HEK293T (cell line): ENCODE measurements around the gene SLC44A3.

ENCODE experiments used
- CTCF ChIA-PET: fragments of 350-600 bp; formaldehyde crosslinking; extraction: SDS; loops from one replicate; lab custom pipeline; 2021; ENCODE audit warnings: antibody characterized with exemption, inconsistent platforms; lab: Yijun Ruan, JAX
- POLR2A ChIA-PET: fragments of 350-600 bp; formaldehyde crosslinking; extraction: SDS; loops from one replicate; lab custom pipeline; 2020; ENCODE audit warnings: antibody characterized with exemption, inconsistent platforms; lab: Yijun Ruan, JAX
- DNase-seq: peaks from one replicate; pipeline ENCODE4 v3.0.0; 2012; ENCODE audit warnings: mixed read lengths; ENCODE audit errors: extremely low spot score
- ARNT ChIP-seq: fragments of 450-650 bp; IDR thresholded peaks from 2 replicates; pipeline ENCODE4 v1.6.1; 2017; ENCODE audit warnings: mild to moderate bottlenecking
- BHLHE40 ChIP-seq: fragments of 450-650 bp; IDR thresholded peaks from 2 replicates; pipeline ENCODE4 v1.6.1; 2016; ENCODE audit warnings: mild to moderate bottlenecking, moderate library complexity, borderline replicate concordance
- CTBP1 ChIP-seq: fragments of 450-650 bp; IDR thresholded peaks from 2 replicates; pipeline ENCODE4 v1.6.1; 2016; ENCODE audit warnings: borderline replicate concordance
- ELF4 ChIP-seq: fragments of 450-650 bp; IDR thresholded peaks from 2 replicates; pipeline ENCODE4 v1.6.1; 2017; ENCODE audit warnings: antibody characterized with exemption
- FOXA1 ChIP-seq: fragments of 450-650 bp; IDR thresholded peaks from 2 replicates; pipeline ENCODE4 v1.6.1; 2016; ENCODE audit warnings: mild to moderate bottlenecking
- FOXK2 ChIP-seq: fragments of 450-650 bp; IDR thresholded peaks from 2 replicates; pipeline ENCODE4 v1.6.1; 2016; ENCODE audit warnings: mild to moderate bottlenecking
- FOXM1 ChIP-seq: fragments of 450-650 bp; IDR thresholded peaks from 2 replicates; pipeline ENCODE4 v1.6.1; 2017; ENCODE audit warnings: mild to moderate bottlenecking, borderline replicate concordance
- HDGF ChIP-seq: fragments of 450-650 bp; IDR thresholded peaks from 2 replicates; pipeline ENCODE4 v1.6.1; 2017; ENCODE audit warnings: antibody characterized with exemption, borderline replicate concordance
- L3MBTL2 ChIP-seq: fragments of 450-650 bp; conservative IDR thresholded peaks from 2 replicates; pipeline ENCODE4 v1.6.1; 2016; ENCODE audit warnings: mild to moderate bottlenecking
- LEF1 ChIP-seq: fragments of 450-650 bp; IDR thresholded peaks from 2 replicates; pipeline ENCODE4 v1.6.1; 2017; ENCODE audit warnings: mild to moderate bottlenecking, borderline replicate concordance
- NFRKB ChIP-seq: fragments of 450-650 bp; IDR thresholded peaks from 2 replicates; pipeline ENCODE4 v1.6.1; 2016; ENCODE audit warnings: mild to moderate bottlenecking, moderate library complexity
- PKNOX1 ChIP-seq: fragments of 450-650 bp; IDR thresholded peaks from 2 replicates; pipeline ENCODE4 v1.6.1; 2016
- SP1 ChIP-seq: fragments of 450-650 bp; IDR thresholded peaks from 2 replicates; pipeline ENCODE4 v1.6.1; 2017
- SUZ12 ChIP-seq: fragments of 450-650 bp; IDR thresholded peaks from 2 replicates; pipeline ENCODE4 v1.6.1; 2016; ENCODE audit warnings: mild to moderate bottlenecking
- TARDBP ChIP-seq: fragments of 450-650 bp; IDR thresholded peaks from 2 replicates; pipeline ENCODE4 v1.6.1; 2016
- ZNF384 ChIP-seq: fragments of 450-650 bp; IDR thresholded peaks from 2 replicates; pipeline ENCODE4 v1.6.1; 2016

SLC44A3 gene

GRCh38 chr1:94871031-94871430 is 50.9 kb downstream of the SLC44A3 start:
- no peak for DNase-seq
- CTCF ChIA-PET, result no interaction called here
- POLR2A ChIA-PET, result no interaction called here
- TF ChIP-seq ARNT, result no peak
- TF ChIP-seq BHLHE40, result no peak
- TF ChIP-seq TARDBP, result no peak
- TF ChIP-seq FOXM1, result no peak
- TF ChIP-seq CTBP1, result no peak
- TF ChIP-seq PKNOX1, result no peak
- no peak for TF ChIP-seq L3MBTL2
- TF ChIP-seq NFRKB, result no peak
- no peak for TF ChIP-seq FOXK2
- no peak for TF ChIP-seq SP1
- TF ChIP-seq LEF1, result no peak
- no peak for TF ChIP-seq ELF4
- no peak for TF ChIP-seq SUZ12
- no peak for TF ChIP-seq ZNF384
- TF ChIP-seq FOXA1, result no peak

- DNase-seq, result no peak
- POLR2A ChIA-PET, result interaction anchor here (1.2 kb wide), 1 partner anchor 9 kb away, joined by 5 read pairs; no protein-coding TSS in a partner anchor
- CTCF ChIA-PET, result interaction anchor here (1.0 to 1.9 kb wide), 2 partner anchors 18 to 37 kb away, joined by 3 to 10 read pairs; no protein-coding TSS in a partner anchor
- TF ChIP-seq HDGF (no peak), BHLHE40 (no peak), TARDBP (no peak), L3MBTL2 (no peak), ARNT (no peak), ZNF384 (no peak), LEF1 (no peak), FOXK2 (no peak), SUZ12 (no peak), FOXM1 (no peak), CTBP1 (no peak), ELF4 (no peak), SP1 (no peak), PKNOX1 (no peak), NFRKB (no peak)
Observed at GRCh38 chr1:94872771-94873495, 52.8 kb downstream of the SLC44A3 start.

- ChIA-PET POLR2A (interaction anchor here (1.2 kb wide), 1 partner anchor 9 kb away, joined by 5 read pairs; no protein-coding TSS in a partner anchor), CTCF (interaction anchor here (0.7 to 1.9 kb wide), 3 partner anchors 19 to 170 kb away, joined by 3 to 10 read pairs (median 3); no protein-coding TSS in a partner anchor)
- no peak for TF ChIP-seq HDGF
- no peak for TF ChIP-seq FOXA1
- no peak for TF ChIP-seq PKNOX1
- TF ChIP-seq ZNF384, result no peak
- DNase-seq, result no peak
Observed at GRCh38 chr1:94873520-94874351, 53.6 kb downstream of the SLC44A3 start.

- no peak for TF ChIP-seq BHLHE40
- no peak for TF ChIP-seq SP1
- TF ChIP-seq NFRKB, result no peak
- TF ChIP-seq ELF4, result no peak
- no peak for TF ChIP-seq FOXM1
- no peak for TF ChIP-seq FOXK2
- TF ChIP-seq PKNOX1, result no peak
- no peak for TF ChIP-seq ARNT
- TF ChIP-seq ZNF384, result no peak
- CTCF ChIA-PET, result interaction anchor here (0.6 to 1.9 kb wide), 2 partner anchors 20 to 1339 kb away, joined by 6 to 10 read pairs; no protein-coding TSS in a partner anchor
Observed at GRCh38 chr1:94874423-94874822, 54.3 kb downstream of the SLC44A3 start.

GRCh38 chr1:94875794-94876193 is 55.6 kb downstream of the SLC44A3 start:
- ChIA-PET CTCF (no interaction called here), POLR2A (no interaction called here)
- TF ChIP-seq FOXK2 (no peak), FOXM1 (no peak), HDGF (no peak), FOXA1 (no peak), L3MBTL2 (no peak), ARNT (no peak)
- DNase-seq, result no peak

More at GRCh38 chr1:94874423-94874822, 54.3 kb downstream of the SLC44A3 start:
- POLR2A ChIA-PET, result no interaction called here
- no peak for DNase-seq
